SU-DHL-6 (cell line): Measurements from ENCODE around the gene PPP6R2.

Experiments
- H2AFZ ChIP-seq: fragments of 200-600 bp; sonication (generic); 2 replicates; pipeline ENCODE4 v1.6.1; 2014; ENCODE audit warnings: low read depth, mild to moderate bottlenecking, moderate library complexity, mixed read lengths, antibody characterized with exemption, low read length; ENCODE audit not compliant: severe bottlenecking
- H3F3A ChIP-seq: fragments of 200-600 bp; shearing (Covaris generic); 2 replicates; pipeline ENCODE4 v1.6.0; 2016; ENCODE audit warnings: antibody characterized with exemption, mild to moderate bottlenecking; ENCODE audit not compliant: insufficient read depth
- H3K27ac ChIP-seq: fragments of 200-600 bp; sonication (generic); 2 replicates; pipeline ENCODE4 v1.5.1; 2016; ENCODE audit warnings: low read depth, mild to moderate bottlenecking, low read length, moderate library complexity, mixed read lengths
- H3K27me3 ChIP-seq: fragments of 200-600 bp; sonication (generic), shearing (Covaris generic); 2 replicates; pipeline ENCODE4 v1.6.0; 2014; ENCODE audit warnings: mild to moderate bottlenecking, low read length
- H3K36me3 ChIP-seq: fragments of 200-600 bp; sonication (generic); 2 replicates; pipeline ENCODE4 v1.6.1; 2014; ENCODE audit warnings: mild to moderate bottlenecking, low read length, mixed read lengths
- H3K4me2 ChIP-seq: fragments of 300-600, 200-600 bp; shearing (Covaris generic), sonication (generic); 2 replicates; pipeline ENCODE4 v1.6.0; 2014; ENCODE audit warnings: low read length, low read depth, mild to moderate bottlenecking; ENCODE audit not compliant: poor library complexity, severe bottlenecking
- H3K4me3 ChIP-seq: fragments of 200-600 bp; sonication (generic); 2 replicates; pipeline ENCODE4 v1.5.1; 2014; ENCODE audit warnings: antibody characterized with exemption, low read length, mild to moderate bottlenecking, mixed read lengths; ENCODE audit not compliant: insufficient read depth, poor library complexity, severe bottlenecking
- H3K79me2 ChIP-seq: fragments of 200-600 bp; sonication (generic); 2 replicates; pipeline ENCODE4 v1.6.1; 2014; ENCODE audit warnings: mild to moderate bottlenecking, low read length, moderate library complexity; ENCODE audit not compliant: insufficient read depth
- H3K9ac ChIP-seq: fragments of 200-600 bp; sonication (generic); 2 replicates; pipeline ENCODE4 v1.7.0; 2014; ENCODE audit warnings: mild to moderate bottlenecking, low read length
- H3K9me2 ChIP-seq: fragments of 200-600 bp; sonication (generic); replicated peaks from 2 replicates; pipeline ENCODE4 v1.6.1; 2014; ENCODE audit warnings: low read length; ENCODE audit not compliant: insufficient read depth
- H3K9me3 ChIP-seq: fragments of 200-600 bp; sonication (generic); 2 replicates; pipeline ENCODE4 v1.6.1; 2014; ENCODE audit warnings: low read length, mixed read lengths; ENCODE audit not compliant: insufficient read depth
- H4K20me1 ChIP-seq: fragments of 200-600 bp; sonication (generic); 2 replicates; pipeline ENCODE4 v1.6.1; 2014; ENCODE audit warnings: low read depth, mild to moderate bottlenecking, antibody characterized with exemption, low read length, moderate library complexity, mixed read lengths
- CTCF ChIP-seq: fragments of 200-600 bp; sonication (generic); IDR thresholded peaks from one replicate; pipeline ENCODE4 v1.5.1; 2017; ENCODE audit warnings: antibody characterized with exemption, mild to moderate bottlenecking, low read length, moderate library complexity; ENCODE audit not compliant: insufficient read depth, poor library complexity, severe bottlenecking
- EZH2phosphoT487 ChIP-seq: fragments of 200-600 bp; sonication (generic), shearing (Covaris generic); conservative IDR thresholded peaks from 2 replicates; pipeline ENCODE4 v1.6.1; 2018; ENCODE audit warnings: mild to moderate bottlenecking, antibody characterized with exemption, low read length, moderate library complexity, mixed read lengths

The PPP6R2 gene

GRCh38 chr22:50400931-50401330 lies 57.8 kb downstream of the PPP6R2 start:
- Histone ChIP-seq H3F3A (0 out of 2 replicates have a peak, but pooled peaks cover 4% of the 10 kb centered on the region), H3K36me3 (no peaks in the 10 kb centered on the region), H3K9me2 (no peaks in the 10 kb centered on the region), H3K4me3 (no peak overlapping the region), H3K9ac (no peak overlapping the region), H3K9me3 (no peaks in the 10 kb centered on the region), H4K20me1 (no peaks in the 10 kb centered on the region; the same call in 1 of the 2 replicates), H3K79me2 (0 out of 2 replicates have a peak, but pooled peaks cover 21% of the 10 kb centered on the region), H3K27me3 (no peaks in the 10 kb centered on the region), H3K27ac (no peak overlapping the region), H2AFZ (no peak overlapping the region), H3K4me2 (no peak overlapping the region)
- TF ChIP-seq CTCF (no peak), EZH2phosphoT487 (no peak)

GRCh38 chr22:50401907-50402306 lies 58.8 kb downstream of the PPP6R2 start:
- Histone ChIP-seq H3K27me3 (no peaks in the 10 kb centered on the region), H3K36me3 (no peaks in the 10 kb centered on the region), H3K4me3 (no peak overlapping the region), H3K4me2 (no peak overlapping the region), H3F3A (0 out of 2 replicates have a peak, but pooled peaks cover 4% of the 10 kb centered on the region), H3K9ac (no peak overlapping the region), H2AFZ (no peak overlapping the region), H3K27ac (no peak overlapping the region), H3K79me2 (0 out of 2 replicates have a peak, but pooled peaks cover 21% of the 10 kb centered on the region), H4K20me1 (no peaks in the 10 kb centered on the region; the same call in 1 of the 2 replicates), H3K9me2 (no peaks in the 10 kb centered on the region), H3K9me3 (no peaks in the 10 kb centered on the region)
- TF ChIP-seq EZH2phosphoT487, result no peak
- TF ChIP-seq CTCF, result no peak

DNA sequence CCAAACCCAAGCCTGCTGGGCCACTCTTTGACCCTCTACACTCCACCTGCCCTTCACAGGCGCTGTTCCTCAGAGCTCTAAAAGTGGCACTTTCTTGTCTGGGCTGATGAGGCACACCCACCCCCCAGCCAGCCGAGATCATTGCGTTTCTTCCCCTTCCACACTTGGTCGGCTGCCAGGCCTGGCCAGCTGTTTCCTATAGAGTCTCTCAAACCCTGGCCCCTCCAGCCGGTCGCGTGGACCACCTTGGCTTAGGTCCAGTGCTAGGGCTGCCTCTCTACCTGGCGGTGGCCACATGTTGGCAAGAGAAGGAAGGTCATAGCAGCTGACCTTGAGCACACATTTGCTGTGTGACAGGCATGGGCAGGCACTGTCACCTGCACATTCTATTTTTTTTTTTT lies 60.6 kb downstream of the PPP6R2 start:
- Histone ChIP-seq H3K4me2 (no peak overlapping the region), H3K4me3 (no peak overlapping the region), H3K27ac (no peak overlapping the region), H3K36me3 (no peaks in the 10 kb centered on the region), H3K9ac (no peak overlapping the region), H3K79me2 (0 out of 2 replicates have a peak, but pooled peaks cover 21% of the 10 kb centered on the region), H3K27me3 (no peaks in the 10 kb centered on the region), H4K20me1 (no peaks in the 10 kb centered on the region; the same call in 1 of the 2 replicates), H2AFZ (no peak overlapping the region), H3K9me2 (no peaks in the 10 kb centered on the region), H3F3A (0 out of 2 replicates have a peak, but pooled peaks cover 2% of the 10 kb centered on the region), H3K9me3 (no peaks in the 10 kb centered on the region)
- no peak for TF ChIP-seq EZH2phosphoT487
- TF ChIP-seq CTCF, result no peak
